Sigmoid colon (tissue), 7 donors: ENCODE measurements around the gene SPC25. TPM values are rescaled to one million over a fixed set of nuclear protein-coding genes. Genes with fewer than 3 reads are reported as not detected.

Experiments
- DNase-seq: peaks from one replicate; pipeline ENCODE4 v3.0.0-alpha.2; 2019
- H3K27ac ChIP-seq, 4 donors: fragments of 200-600 bp; sonication (generic); one replicate each; pipeline ENCODE4 v1.5.1; 2016 to 2019; ENCODE audit warnings: mild to moderate bottlenecking in 1 of 4
- H3K27me3 ChIP-seq, 3 donors: fragments of 200-600 bp; sonication (generic); one replicate each; pipeline ENCODE4 v1.5.1; 2019; ENCODE audit warnings: mild to moderate bottlenecking in 1 of 3
- H3K36me3 ChIP-seq, 4 donors: fragments of 200-600 bp; sonication (generic); one replicate each; pipeline ENCODE4 v1.5.1; 2016 to 2019
- H3K4me1 ChIP-seq, 4 donors: fragments of 200-600 bp; sonication (generic); one replicate each; pipeline ENCODE4 v1.5.1; 2017 to 2019
- H3K4me3 ChIP-seq, 4 donors: fragments of 200-600 bp; sonication (generic); one replicate each; pipeline ENCODE4 v1.5.1; 2017 to 2019; ENCODE audit warnings: mild to moderate bottlenecking in 2 of 4, moderate library complexity in 1 of 4
- H3K9me3 ChIP-seq, 4 donors: fragments of 200-600 bp in 3 of 4; sonication (generic) in 3 of 4; one replicate each; pipeline versions ENCODE4 v1.5.1 to v1.6.1; 2013 to 2019
- CTCF ChIP-seq, 4 experiments: fragments of 450-650 bp in 3 of 4; fragments of 200-600 bp in 1 of 4; IDR thresholded peaks; one replicate each; pipeline ENCODE4 v1.5.1; 2016 to 2019; ENCODE audit warnings: antibody characterized with exemption in 4 of 4, mild to moderate bottlenecking in 3 of 4, moderate library complexity in 2 of 4
- EP300 ChIP-seq, 4 donors: sonication (generic); formaldehyde crosslinking; IDR thresholded peaks; one replicate each; pipeline ENCODE4 v1.6.1; 2017; ENCODE audit warnings: antibody characterized with exemption in 4 of 4
- POLR2A ChIP-seq, 2 donors: fragments of 450-650 bp; IDR thresholded peaks; one replicate each; pipeline ENCODE4 v1.6.1; 2016; ENCODE audit warnings: antibody characterized with exemption in 2 of 2, mild to moderate bottlenecking in 2 of 2, moderate library complexity in 2 of 2
- POLR2AphosphoS5 ChIP-seq, 4 donors: sonication (generic); formaldehyde crosslinking; IDR thresholded peaks; one replicate each; pipeline ENCODE4 v1.6.1; 2017; ENCODE audit warnings: antibody characterized with exemption in 4 of 4
- WGBS, 2 donors: extraction: QIAGEN DNeasy Blood & Tissue Kit; methylation state at CpG; one replicate each; pipeline ENCODE4 v1.1.7; 2013; 5-methylcytosine and 5-hydroxymethylcytosine counted together
- intact Hi-C: fragments of 100-400 bp; cut with DNase I; formaldehyde crosslinking; loops from one replicate; pipeline ENCODE4 v1.15.1; 2023
- polyA plus RNA-seq, 3 donors: library from polyadenylated mRNA; stranded (reverse); fragments of 200-250 nt; gene quantifications; one replicate each; pipeline ENCODE4 v1.2.3, GENCODE V29; 2013
- total RNA-seq, 4 donors: library from RNA; depleted of rRNA; stranded (reverse); fragments of >200 nt; gene quantifications; one replicate each; pipeline ENCODE4 v1.1.0, GENCODE V29; 2016
- donor health status: healthy with polysubstance abuse.
- donor health status: Bipolar disorder and iron deficiency.
- donor health status: healthy.

The SPC25 gene
- total and polyA plus RNA-seq, 7 donors = 0.54 to 9.0 (median 5.6) TPM; not detected in 3

GRCh38 chr2:168926621-168927386 is 36.6 kb upstream of the SPC25 start:
- no peak for DNase-seq
- 84 to 92% methylated on average over 3 of the region's 3 CpGs for WGBS, 2 donors
- no peaks in the 10 kb centered on the region for H3K9me3 ChIP-seq
- no peaks in the 10 kb centered on the region for H3K4me1 ChIP-seq
- H3K4me3 ChIP-seq = no peak overlapping the region
- H3K27me3 ChIP-seq = no peaks in the 10 kb centered on the region
- no peak overlapping the region for H3K27ac ChIP-seq
- no peaks in the 10 kb centered on the region for H3K36me3 ChIP-seq
- TF ChIP-seq EP300 (IDR thresholded peaks at IDR 0.05) = no peak
- TF ChIP-seq CTCF (IDR thresholded peaks at IDR 0.05) = no peak
- TF ChIP-seq POLR2AphosphoS5 (IDR thresholded peaks at IDR 0.05) = no peak
- intact Hi-C loops = no loop called here

GRCh38 chr2:168920504-168921157 is 30.4 kb upstream of the SPC25 start:
- no peak overlapping the region for H3K4me3 ChIP-seq
- intact Hi-C loops = loop anchor here (2.0 kb wide), 1 partner anchor 574 kb away; no protein-coding TSS in a partner anchor
- no peaks in the 10 kb centered on the region for H3K36me3 ChIP-seq
- DNase-seq = no peak
- H3K9me3 ChIP-seq = no peaks in the 10 kb centered on the region
- TF ChIP-seq CTCF (IDR thresholded peaks at IDR 0.05) = peak in 2 of 4 experiments; percentile 46 to 52
- TF ChIP-seq EP300 (IDR thresholded peaks at IDR 0.05) = no peak
- 23 to 26% methylated on average over 4 of the region's 4 CpGs for WGBS, 2 donors
- no peaks in the 10 kb centered on the region for H3K27me3 ChIP-seq
- H3K4me1 ChIP-seq = no peaks in the 10 kb centered on the region
- no peak overlapping the region for H3K27ac ChIP-seq

GRCh38 chr2:168916331-168916675 is 26.1 kb upstream of the SPC25 start:
- Histone ChIP-seq H3K27me3 (no peaks in the 10 kb centered on the region), H3K27ac (no peak overlapping the region), H3K36me3 (no peaks in the 10 kb centered on the region), H3K4me1 (no peaks in the 10 kb centered on the region), H3K4me3 (no peak overlapping the region), H3K9me3 (no peaks in the 10 kb centered on the region)
- no peak for DNase-seq
- WGBS, 2 donors = 89 to 92% methylated on average over 4 of the region's 4 CpGs
- no peak for TF ChIP-seq POLR2A (IDR thresholded peaks at IDR 0.05)
- no peak for TF ChIP-seq POLR2AphosphoS5 (IDR thresholded peaks at IDR 0.05)
- TF ChIP-seq EP300 (IDR thresholded peaks at IDR 0.05) = no peak
- no peak for TF ChIP-seq CTCF (IDR thresholded peaks at IDR 0.05)
- intact Hi-C loops = no loop called here

DNA sequence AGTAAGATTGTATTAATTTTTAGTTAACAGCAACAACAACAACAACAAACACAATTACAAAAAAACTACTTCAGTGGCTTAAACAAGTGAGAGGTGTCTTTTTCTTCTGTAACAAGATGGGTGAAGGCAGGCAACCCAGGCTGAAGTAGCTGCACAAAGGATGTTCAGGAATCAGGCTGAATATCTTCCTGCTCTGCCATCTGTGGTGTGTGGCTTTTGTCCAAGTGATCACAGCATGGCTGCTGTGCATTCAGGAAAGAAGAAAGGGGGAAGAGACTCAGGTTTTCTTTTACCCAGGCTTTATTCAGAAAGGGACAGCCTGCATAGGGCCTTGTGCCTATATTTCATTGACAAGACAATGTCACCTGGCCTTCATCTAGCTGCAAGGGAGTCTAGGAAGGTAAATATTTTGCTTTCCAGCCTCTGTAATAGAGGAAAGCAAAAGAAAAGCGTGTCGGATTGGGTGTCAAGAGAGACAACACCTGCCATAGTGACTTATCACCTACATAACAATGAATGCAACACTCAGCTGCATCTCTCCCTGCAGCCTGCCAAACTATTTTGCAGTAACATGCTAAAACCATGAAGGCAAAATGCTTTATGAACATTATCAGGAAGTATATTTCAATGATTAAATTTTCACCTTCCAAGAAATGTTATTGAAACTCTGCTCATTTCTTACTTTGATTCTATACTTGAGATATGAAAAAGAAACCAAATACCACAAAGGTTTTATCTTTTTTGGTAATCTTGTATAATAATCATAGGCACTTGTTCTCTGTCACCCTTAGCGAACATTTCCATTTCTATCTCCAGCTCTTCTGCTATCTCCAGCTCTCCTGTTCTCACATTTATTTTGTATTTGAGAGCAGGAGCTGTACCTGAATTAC is 25.5 kb upstream of the SPC25 start:
- WGBS, 2 donors = 89 to 95% methylated on average over 3 of the region's 3 CpGs
- H3K27me3 ChIP-seq = no peaks in the 10 kb centered on the region
- no peak overlapping the region for H3K27ac ChIP-seq
- no peaks in the 10 kb centered on the region for H3K36me3 ChIP-seq
- intact Hi-C loops = no loop called here
- H3K9me3 ChIP-seq = no peaks in the 10 kb centered on the region
- DNase-seq = no peak
- H3K4me3 ChIP-seq = no peak overlapping the region
- TF ChIP-seq POLR2A (IDR thresholded peaks at IDR 0.05) = no peak
- no peak for TF ChIP-seq POLR2AphosphoS5 (IDR thresholded peaks at IDR 0.05)
- no peak for TF ChIP-seq EP300 (IDR thresholded peaks at IDR 0.05)
- TF ChIP-seq CTCF (IDR thresholded peaks at IDR 0.05) = no peak
- H3K4me1 ChIP-seq = no peaks in the 10 kb centered on the region
